GM23338 (cell line): Measurements from ENCODE around the gene GRIK1. TPM values are rescaled to one million over a fixed set of nuclear protein-coding genes. Genes with fewer than 3 reads are reported as not detected.

Experiments
- ATAC-seq: fragments of 200-7000 bp; cut with Tn5 transposase; 3 replicates; pipeline ENCODE4 v1.9.1; 2020
- DNase-seq: peaks from one replicate; pipeline ENCODE4 v3.0.0-alpha.2; 2015; ENCODE audit warnings: low spot score
- H2AFZ ChIP-seq: fragments of 200-600 bp; sonication (generic); 2 replicates; pipeline ENCODE4 v1.8.0; 2016; ENCODE audit warnings: antibody characterized with exemption, mild to moderate bottlenecking, moderate library complexity
- H3F3A ChIP-seq: fragments of 200-600 bp; sonication (generic); replicated peaks from 2 replicates; pipeline ENCODE4 v1.8.0; 2017; ENCODE audit warnings: antibody characterized with exemption, mixed run types, low read depth
- H3K27ac ChIP-seq: fragments of 200-600 bp; sonication (generic); 2 replicates; pipeline ENCODE4 v1.6.1; 2016; ENCODE audit warnings: low read depth
- H3K27me3 ChIP-seq: fragments of 200-600 bp; sonication (generic); 2 replicates; pipeline ENCODE4 v1.8.0; 2016; ENCODE audit warnings: mild to moderate bottlenecking, mixed run types, moderate library complexity; ENCODE audit not compliant: insufficient read depth
- H3K36me3 ChIP-seq: fragments of 200-600 bp; sonication (generic); 2 replicates; pipeline ENCODE4 v1.8.0; 2016; ENCODE audit warnings: mild to moderate bottlenecking; ENCODE audit not compliant: insufficient read depth
- H3K4me1 ChIP-seq: fragments of 200-600 bp; sonication (generic); 2 replicates; pipeline ENCODE4 v1.8.0; 2016; ENCODE audit warnings: mild to moderate bottlenecking, moderate library complexity; ENCODE audit not compliant: insufficient read depth
- H3K4me2 ChIP-seq: fragments of 200-600 bp; sonication (generic); 2 replicates; pipeline ENCODE4 v1.7.1; 2017; ENCODE audit warnings: mixed run types
- H3K4me3 ChIP-seq: fragments of 200-600 bp; sonication (generic); 2 replicates; pipeline ENCODE4 v1.6.1; 2016; ENCODE audit warnings: mixed run types
- H3K79me2 ChIP-seq: fragments of 200-600 bp; sonication (generic); replicated peaks from 2 replicates; pipeline ENCODE4 v1.8.0; 2017; ENCODE audit warnings: mild to moderate bottlenecking; ENCODE audit not compliant: insufficient read depth
- H3K9me2 ChIP-seq: fragments of 200-600 bp; sonication (generic); 2 replicates; pipeline ENCODE4 v1.8.0; 2017; ENCODE audit not compliant: insufficient read depth
- H4K20me1 ChIP-seq: fragments of 200-600 bp; sonication (generic); replicated peaks from 2 replicates; pipeline ENCODE4 v1.8.0; 2017; ENCODE audit warnings: mild to moderate bottlenecking; ENCODE audit not compliant: insufficient read depth
- H3K27ac Mint-ChIP-seq: 2 replicates; pipeline ENCODE4 v1.8.0; 2020; ENCODE audit warnings: inconsistent platforms, mild to moderate bottlenecking, moderate library complexity, mixed read lengths
- H3K27me3 Mint-ChIP-seq: 3 replicates; pipeline ENCODE4 v1.8.0; 2022; ENCODE audit warnings: low read depth, mild to moderate bottlenecking, moderate library complexity, mixed read lengths, inconsistent platforms; ENCODE audit not compliant: insufficient read depth, poor library complexity
- H3K36me3 Mint-ChIP-seq: 3 replicates; pipeline ENCODE4 v1.8.0; 2021; ENCODE audit warnings: low read depth, mild to moderate bottlenecking, inconsistent platforms, moderate library complexity, mixed read lengths
- H3K4me1 Mint-ChIP-seq: 3 replicates; pipeline ENCODE4 v1.8.0; 2020; ENCODE audit warnings: mild to moderate bottlenecking, inconsistent platforms, mixed read lengths
- H3K4me3 Mint-ChIP-seq: 3 replicates; pipeline ENCODE4 v1.8.0; 2021; ENCODE audit warnings: moderate library complexity, mild to moderate bottlenecking, inconsistent platforms, mixed read lengths
- H3K9me3 Mint-ChIP-seq: 3 replicates; pipeline ENCODE4 v1.8.0; 2020; ENCODE audit warnings: moderate library complexity, mild to moderate bottlenecking, inconsistent platforms, mixed read lengths
- CREB1 ChIP-seq: fragments of 250-450 bp; sonication (Bioruptor Pico); IDR thresholded peaks from 2 replicates; pipeline ENCODE4 v1.5.0; 2020; ENCODE audit warnings: low read depth, mild to moderate bottlenecking, moderate library complexity
- EZH2 ChIP-seq: fragments of 200-600 bp; sonication (generic); IDR thresholded peaks from one replicate; pipeline ENCODE4 v1.8.0; 2017; ENCODE audit warnings: antibody characterized with exemption, mild to moderate bottlenecking, low read depth; ENCODE audit not compliant: unreplicated experiment
- JUNB ChIP-seq: IDR thresholded peaks from one replicate; pipeline ENCODE4 v1.6.1; 2016; ENCODE audit warnings: antibody characterized with exemption; ENCODE audit not compliant: unreplicated experiment
- POLR2AphosphoS5 ChIP-seq: IDR thresholded peaks from 2 replicates; pipeline ENCODE4 v1.6.1; 2016; ENCODE audit warnings: antibody characterized with exemption, low read depth
- STAT1 ChIP-seq: IDR thresholded peaks from one replicate; pipeline ENCODE4 v1.6.1; 2016; ENCODE audit warnings: antibody characterized with exemption; ENCODE audit not compliant: unreplicated experiment
- ZNF114 ChIP-seq: fragments of 250-450 bp; sonication (Bioruptor Pico); IDR thresholded peaks from 2 replicates; pipeline ENCODE4 v1.5.0; 2020; ENCODE audit warnings: mild to moderate bottlenecking, moderate library complexity
- polyA plus RNA-seq: library from polyadenylated mRNA; unstranded; fragments of >200 nt; fragmentation: Nextera tagmentation; extraction: Ambion mirVana; gene quantifications from 2 replicates; pipeline ENCODE4 v1.2.1, GENCODE V29; 2016
- total RNA-seq: library from RNA; depleted of rRNA; stranded (reverse); fragments of >200 nt; shearing (Covaris generic); gene quantifications from 2 replicates; pipeline ENCODE4 v1.2.3, GENCODE V29; 2014
- TF ChIP-seq, protein P1 (sequence below): fragments of 250-450 bp; sonication (Bioruptor Pico); IDR thresholded peaks from 2 replicates; pipeline ENCODE4 v1.5.0; 2020; ENCODE audit warnings: mild to moderate bottlenecking, moderate library complexity
- TF ChIP-seq, protein P2 (sequence below): IDR thresholded peaks from 2 replicates; pipeline ENCODE4 v1.6.1; 2016; ENCODE audit warnings: antibody characterized with exemption

GRIK1 gene
- total and polyA plus RNA-seq, 2 experiments from 2014 or later, result 0.18 to 0.42 TPM

DNA sequence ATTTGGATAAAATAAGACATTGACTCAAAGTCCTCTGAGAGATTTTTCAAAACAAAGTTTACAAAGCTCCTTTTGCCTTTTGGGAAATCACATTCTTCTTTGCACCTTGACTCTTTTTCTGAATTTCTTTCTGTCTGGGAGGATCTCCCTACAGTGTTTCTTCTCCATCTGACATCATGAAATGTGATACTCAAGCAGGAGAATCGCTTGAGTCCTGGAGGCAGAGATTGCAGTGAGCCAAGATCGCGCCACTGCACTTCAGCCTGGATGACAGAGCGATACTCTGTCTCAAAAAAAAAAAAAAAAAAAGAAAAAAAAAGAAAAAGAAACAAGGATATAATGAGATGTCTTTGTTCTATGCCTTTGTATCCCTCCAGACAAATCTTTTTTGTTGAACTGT is 13.3 kb upstream of the GRIK1 start:
- Histone ChIP-seq H3K9me2 (no peaks in the 10 kb centered on the region), H3K36me3 (no peaks in the 10 kb centered on the region), H3K27ac (no peak overlapping the region), H3F3A (no peaks in the 10 kb centered on the region), H4K20me1 (no peaks in the 10 kb centered on the region), H2AFZ (peak overlapping the region; percentile 40; the same call in 1 of the 2 replicates), H3K4me1 (peaks cover 3% of the 10 kb centered on the region; the same call in 1 of the 2 replicates), H3K27me3 (no peaks in the 10 kb centered on the region), H3K4me3 (no peak overlapping the region), H3K4me2 (no peak overlapping the region), H3K79me2 (no peaks in the 10 kb centered on the region)
- Mint-ChIP-seq H3K9me3 (no peaks in the 10 kb centered on the region), H3K27me3 (peaks cover 3% of the 10 kb centered on the region), H3K4me1 (peaks cover 12% of the 10 kb centered on the region), H3K36me3 (peaks cover under 1% of the 10 kb centered on the region; the same call in 1 of the 3 replicates), H3K4me3 (no peak overlapping the region), H3K27ac (peak overlapping the region; percentile 1; the same call in 1 of the 2 replicates)
- peak; percentile 29 for DNase-seq
- TF ChIP-seq POLR2AphosphoS5, result no peak
- no peak for TF ChIP-seq CREB1 (CRISPR knock-in tag)
- TF ChIP-seq, protein P1, sequence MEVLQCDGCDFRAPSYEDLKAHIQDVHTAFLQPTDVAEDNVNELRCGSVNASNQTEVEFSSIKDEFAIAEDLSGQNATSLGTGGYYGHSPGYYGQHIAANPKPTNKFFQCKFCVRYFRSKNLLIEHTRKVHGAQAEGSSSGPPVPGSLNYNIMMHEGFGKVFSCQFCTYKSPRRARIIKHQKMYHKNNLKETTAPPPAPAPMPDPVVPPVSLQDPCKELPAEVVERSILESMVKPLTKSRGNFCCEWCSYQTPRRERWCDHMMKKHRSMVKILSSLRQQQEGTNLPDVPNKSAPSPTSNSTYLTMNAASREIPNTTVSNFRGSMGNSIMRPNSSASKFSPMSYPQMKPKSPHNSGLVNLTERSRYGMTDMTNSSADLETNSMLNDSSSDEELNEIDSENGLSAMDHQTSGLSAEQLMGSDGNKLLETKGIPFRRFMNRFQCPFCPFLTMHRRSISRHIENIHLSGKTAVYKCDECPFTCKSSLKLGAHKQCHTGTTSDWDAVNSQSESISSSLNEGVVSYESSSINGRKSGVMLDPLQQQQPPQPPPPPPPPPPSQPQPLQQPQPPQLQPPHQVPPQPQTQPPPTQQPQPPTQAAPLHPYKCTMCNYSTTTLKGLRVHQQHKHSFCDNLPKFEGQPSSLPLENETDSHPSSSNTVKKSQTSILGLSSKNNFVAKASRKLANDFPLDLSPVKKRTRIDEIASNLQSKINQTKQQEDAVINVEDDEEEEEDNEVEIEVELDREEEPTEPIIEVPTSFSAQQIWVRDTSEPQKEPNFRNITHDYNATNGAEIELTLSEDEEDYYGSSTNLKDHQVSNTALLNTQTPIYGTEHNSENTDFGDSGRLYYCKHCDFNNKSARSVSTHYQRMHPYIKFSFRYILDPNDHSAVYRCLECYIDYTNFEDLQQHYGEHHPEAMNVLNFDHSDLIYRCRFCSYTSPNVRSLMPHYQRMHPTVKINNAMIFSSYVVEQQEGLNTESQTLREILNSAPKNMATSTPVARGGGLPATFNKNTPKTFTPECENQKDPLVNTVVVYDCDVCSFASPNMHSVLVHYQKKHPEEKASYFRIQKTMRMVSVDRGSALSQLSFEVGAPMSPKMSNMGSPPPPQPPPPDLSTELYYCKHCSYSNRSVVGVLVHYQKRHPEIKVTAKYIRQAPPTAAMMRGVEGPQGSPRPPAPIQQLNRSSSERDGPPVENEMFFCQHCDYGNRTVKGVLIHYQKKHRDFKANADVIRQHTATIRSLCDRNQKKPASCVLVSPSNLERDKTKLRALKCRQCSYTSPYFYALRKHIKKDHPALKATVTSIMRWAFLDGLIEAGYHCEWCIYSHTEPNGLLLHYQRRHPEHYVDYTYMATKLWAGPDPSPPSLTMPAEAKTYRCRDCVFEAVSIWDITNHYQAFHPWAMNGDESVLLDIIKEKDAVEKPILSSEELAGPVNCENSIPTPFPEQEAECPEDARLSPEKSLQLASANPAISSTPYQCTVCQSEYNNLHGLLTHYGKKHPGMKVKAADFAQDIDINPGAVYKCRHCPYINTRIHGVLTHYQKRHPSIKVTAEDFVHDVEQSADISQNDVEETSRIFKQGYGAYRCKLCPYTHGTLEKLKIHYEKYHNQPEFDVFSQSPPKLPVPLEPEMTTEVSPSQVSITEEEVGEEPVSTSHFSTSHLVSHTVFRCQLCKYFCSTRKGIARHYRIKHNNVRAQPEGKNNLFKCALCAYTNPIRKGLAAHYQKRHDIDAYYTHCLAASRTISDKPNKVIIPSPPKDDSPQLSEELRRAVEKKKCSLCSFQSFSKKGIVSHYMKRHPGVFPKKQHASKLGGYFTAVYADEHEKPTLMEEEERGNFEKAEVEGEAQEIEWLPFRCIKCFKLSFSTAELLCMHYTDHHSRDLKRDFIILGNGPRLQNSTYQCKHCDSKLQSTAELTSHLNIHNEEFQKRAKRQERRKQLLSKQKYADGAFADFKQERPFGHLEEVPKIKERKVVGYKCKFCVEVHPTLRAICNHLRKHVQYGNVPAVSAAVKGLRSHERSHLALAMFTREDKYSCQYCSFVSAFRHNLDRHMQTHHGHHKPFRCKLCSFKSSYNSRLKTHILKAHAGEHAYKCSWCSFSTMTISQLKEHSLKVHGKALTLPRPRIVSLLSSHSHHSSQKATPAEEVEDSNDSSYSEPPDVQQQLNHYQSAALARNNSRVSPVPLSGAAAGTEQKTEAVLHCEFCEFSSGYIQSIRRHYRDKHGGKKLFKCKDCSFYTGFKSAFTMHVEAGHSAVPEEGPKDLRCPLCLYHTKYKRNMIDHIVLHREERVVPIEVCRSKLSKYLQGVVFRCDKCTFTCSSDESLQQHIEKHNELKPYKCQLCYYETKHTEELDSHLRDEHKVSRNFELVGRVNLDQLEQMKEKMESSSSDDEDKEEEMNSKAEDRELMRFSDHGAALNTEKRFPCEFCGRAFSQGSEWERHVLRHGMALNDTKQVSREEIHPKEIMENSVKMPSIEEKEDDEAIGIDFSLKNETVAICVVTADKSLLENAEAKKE, result no peak
- TF ChIP-seq EZH2, result no peak
- TF ChIP-seq, protein P2, sequence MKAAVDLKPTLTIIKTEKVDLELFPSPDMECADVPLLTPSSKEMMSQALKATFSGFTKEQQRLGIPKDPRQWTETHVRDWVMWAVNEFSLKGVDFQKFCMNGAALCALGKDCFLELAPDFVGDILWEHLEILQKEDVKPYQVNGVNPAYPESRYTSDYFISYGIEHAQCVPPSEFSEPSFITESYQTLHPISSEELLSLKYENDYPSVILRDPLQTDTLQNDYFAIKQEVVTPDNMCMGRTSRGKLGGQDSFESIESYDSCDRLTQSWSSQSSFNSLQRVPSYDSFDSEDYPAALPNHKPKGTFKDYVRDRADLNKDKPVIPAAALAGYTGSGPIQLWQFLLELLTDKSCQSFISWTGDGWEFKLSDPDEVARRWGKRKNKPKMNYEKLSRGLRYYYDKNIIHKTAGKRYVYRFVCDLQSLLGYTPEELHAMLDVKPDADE, result no peak
- TF ChIP-seq STAT1, result no peak
- no peak for TF ChIP-seq ZNF114 (CRISPR knock-in tag)
- no peak for TF ChIP-seq JUNB
- peak; percentile 80 for ATAC-seq
